HG03060 (cell line): ENCODE data around the gene FAM13A.
"Not testable (repeated sequence)": the region's sequence is repeated elsewhere in the genome, so short reads cannot be mapped to it uniquely, and the experiment has no call there.

Experiments
- ATAC-seq: cut with Tn5 transposase; IDR thresholded peaks from one replicate; pipeline ENCODE4 v1.9.1; 2021; ENCODE audit warnings: low read depth, moderate number of reproducible peaks; ENCODE audit not compliant: unreplicated experiment

The FAM13A gene

GRCh38 chr4:89000844-89001360 lies 56.1 kb downstream of the FAM13A start:
- no peak for ATAC-seq

GRCh38 chr4:89000382-89000781 lies 56.6 kb downstream of the FAM13A start:
- no peak for ATAC-seq

GRCh38 chr4:88999392-88999930 lies 57.5 kb downstream of the FAM13A start:
- no peak for ATAC-seq

GRCh38 chr4:88998891-88999290 lies 58.1 kb downstream of the FAM13A start:
- no peak for ATAC-seq

GRCh38 chr4:88998001-88998400 lies 59.0 kb downstream of the FAM13A start:
- no peak for ATAC-seq

GRCh38 chr4:88995874-88996273 lies 61.1 kb downstream of the FAM13A start:
- ATAC-seq, result no peak

- ATAC-seq, result not testable (repeated sequence)
These were observed 61.7 kb downstream of the FAM13A start for GRCh38 chr4:88995257-88995656.

- no peak for ATAC-seq
These were observed 63.7 kb downstream of the FAM13A start for GRCh38 chr4:88993246-88993645.

- no peak for ATAC-seq
These were observed 65.2 kb downstream of the FAM13A start for GRCh38 chr4:88991746-88992145.

GRCh38 chr4:88989990-88990389 lies 67.0 kb downstream of the FAM13A start:
- no peak for ATAC-seq

GRCh38 chr4:88985088-88985773 lies 71.8 kb downstream of the FAM13A start:
- ATAC-seq, result no peak

- ATAC-seq, result no peak
These were observed 74.2 kb downstream of the FAM13A start for GRCh38 chr4:88982757-88983156.

- no peak for ATAC-seq
These were observed 75.0 kb downstream of the FAM13A start for GRCh38 chr4:88981993-88982392.

- no peak for ATAC-seq
These were observed 75.4 kb downstream of the FAM13A start for GRCh38 chr4:88981556-88981955.

GRCh38 chr4:88979276-88979675 lies 77.7 kb downstream of the FAM13A start:
- no peak for ATAC-seq

GRCh38 chr4:88976775-88977035 lies 80.3 kb downstream of the FAM13A start:
- no peak for ATAC-seq

- ATAC-seq, result no peak
These were observed 80.8 kb downstream of the FAM13A start for GRCh38 chr4:88975958-88976774.

GRCh38 chr4:88971536-88971935 lies 85.4 kb downstream of the FAM13A start:
- no peak for ATAC-seq

- ATAC-seq, result no peak
These were observed 87.2 kb downstream of the FAM13A start for GRCh38 chr4:88969746-88970145.

- ATAC-seq, result no peak
These were observed 87.7 kb downstream of the FAM13A start for GRCh38 chr4:88969271-88969670.

GRCh38 chr4:88967883-88968331 lies 89.1 kb downstream of the FAM13A start:
- no peak for ATAC-seq

GRCh38 chr4:88965053-88965452 lies 91.9 kb downstream of the FAM13A start:
- ATAC-seq, result no peak
